HG02588 (cell line): Measurements from ENCODE around the gene LACTBL1.

Experiments used
- ATAC-seq: cut with Tn5 transposase; IDR thresholded peaks from one replicate; pipeline ENCODE4 v1.9.1; 2021; ENCODE audit warnings: mild to moderate bottlenecking, moderate library complexity; ENCODE audit not compliant: unreplicated experiment

Gene LACTBL1

GRCh38 chr1:22914156-22914555 lies 58.5 kb downstream of the LACTBL1 start:
- no peak for ATAC-seq

GRCh38 chr1:22913421-22914141 lies 59.1 kb downstream of the LACTBL1 start:
- no peak for ATAC-seq

GRCh38 chr1:22912311-22912710 lies 60.4 kb downstream of the LACTBL1 start:
- ATAC-seq: no peak

GRCh38 chr1:22910986-22911651 lies 61.5 kb downstream of the LACTBL1 start:
- ATAC-seq: no peak

GRCh38 chr1:22910286-22910685 lies 62.4 kb downstream of the LACTBL1 start:
- ATAC-seq: no peak

- ATAC-seq: no peak
Measured at GRCh38 chr1:22908880-22909426, 63.7 kb downstream of the LACTBL1 start.

GRCh38 chr1:22907528-22907927 lies 65.1 kb downstream of the LACTBL1 start:
- ATAC-seq: no peak

- no peak for ATAC-seq
Measured at GRCh38 chr1:22906968-22907367, 65.7 kb downstream of the LACTBL1 start.

- ATAC-seq: no peak
Measured at GRCh38 chr1:22903113-22903512, 69.6 kb downstream of the LACTBL1 start.
